ENCODE measurements around the gene BEST2. TPM values are rescaled to one million over a fixed set of nuclear protein-coding genes. Genes with fewer than 3 reads are reported as not detected.

BEST2 gene
- total RNA-seq, 1 donor from 2014 or later, result not detected

GRCh38 chr19:12782174-12782423 lies 30.5 kb downstream of the BEST2 start:
- H3K4me3 Mint-ChIP-seq, result peak overlapping the region; percentile 87
- no peaks in the 10 kb centered on the region for H3K27me3 Mint-ChIP-seq
- H3K9me3 Mint-ChIP-seq, result no peaks in the 10 kb centered on the region
- DNase-seq, result no peak
- H3K27ac Mint-ChIP-seq, result no peak overlapping the region
- intact Hi-C loops (cut with micrococcal nuclease), result loop anchor here (1.0 kb wide), 1 partner anchor 9 kb away; the partner anchor contains the start of gene JUNB
- peaks cover 29% of the 10 kb centered on the region for H3K4me1 Mint-ChIP-seq
- no peaks in the 10 kb centered on the region for H3K36me3 Mint-ChIP-seq (ENCODE audit: low read depth)

GRCh38 chr19:12782424-12783290 lies 31.1 kb downstream of the BEST2 start:
- peak; percentile 97 for DNase-seq
- Mint-ChIP-seq H3K9me3 (no peaks in the 10 kb centered on the region), H3K27ac (no peak overlapping the region), H3K27me3 (no peaks in the 10 kb centered on the region), H3K4me1 (peaks cover 25% of the 10 kb centered on the region), H3K4me3 (peak overlapping the region; percentile 87), H3K36me3 (ENCODE audit: low read depth) (no peaks in the 10 kb centered on the region)
- intact Hi-C loops (cut with micrococcal nuclease), result loop anchor here (1.0 kb wide), 1 partner anchor 9 kb away; the partner anchor contains the start of gene JUNB

GRCh38 chr19:12783291-12783848 lies 31.8 kb downstream of the BEST2 start:
- peaks cover 25% of the 10 kb centered on the region for H3K4me1 Mint-ChIP-seq
- H3K9me3 Mint-ChIP-seq, result no peaks in the 10 kb centered on the region
- no peak overlapping the region for H3K27ac Mint-ChIP-seq
- DNase-seq, result peak; percentile 85
- H3K27me3 Mint-ChIP-seq, result no peaks in the 10 kb centered on the region
- intact Hi-C loops (cut with micrococcal nuclease), result no loop called here
- H3K36me3 Mint-ChIP-seq (ENCODE audit: low read depth), result no peaks in the 10 kb centered on the region
- H3K4me3 Mint-ChIP-seq, result peak overlapping the region; percentile 78

GRCh38 chr19:12783849-12784393 lies 32.3 kb downstream of the BEST2 start:
- no peak overlapping the region for H3K27ac Mint-ChIP-seq
- intact Hi-C loops (cut with micrococcal nuclease), result no loop called here
- no peaks in the 10 kb centered on the region for H3K9me3 Mint-ChIP-seq
- peak overlapping the region; percentile 78 for H3K4me3 Mint-ChIP-seq
- no peaks in the 10 kb centered on the region for H3K27me3 Mint-ChIP-seq
- H3K36me3 Mint-ChIP-seq (ENCODE audit: low read depth), result no peaks in the 10 kb centered on the region
- DNase-seq, result peak; percentile 71
- peaks cover 24% of the 10 kb centered on the region for H3K4me1 Mint-ChIP-seq

GRCh38 chr19:12784394-12784870 lies 32.8 kb downstream of the BEST2 start:
- Mint-ChIP-seq H3K4me3 (no peak overlapping the region), H3K4me1 (peaks cover 24% of the 10 kb centered on the region), H3K27ac (no peak overlapping the region), H3K27me3 (no peaks in the 10 kb centered on the region), H3K9me3 (no peaks in the 10 kb centered on the region), H3K36me3 (ENCODE audit: low read depth) (no peaks in the 10 kb centered on the region)
- intact Hi-C loops (cut with micrococcal nuclease), result no loop called here
- DNase-seq, result peak; percentile 75

- peaks cover 21% of the 10 kb centered on the region for H3K4me1 Mint-ChIP-seq
- H3K36me3 Mint-ChIP-seq (ENCODE audit: low read depth), result no peaks in the 10 kb centered on the region
- intact Hi-C loops (cut with micrococcal nuclease), result no loop called here
- H3K27ac Mint-ChIP-seq, result no peak overlapping the region
- no peaks in the 10 kb centered on the region for H3K9me3 Mint-ChIP-seq
- no peak overlapping the region for H3K4me3 Mint-ChIP-seq
- peak; percentile 81 for DNase-seq
- H3K27me3 Mint-ChIP-seq, result no peaks in the 10 kb centered on the region
Measured at GRCh38 chr19:12784871-12785430, 33.4 kb downstream of the BEST2 start.

GRCh38 chr19:12785431-12786031 lies 33.9 kb downstream of the BEST2 start:
- Mint-ChIP-seq H3K4me3 (no peak overlapping the region), H3K27ac (no peak overlapping the region), H3K27me3 (no peaks in the 10 kb centered on the region), H3K9me3 (no peaks in the 10 kb centered on the region), H3K4me1 (peaks cover 25% of the 10 kb centered on the region), H3K36me3 (ENCODE audit: low read depth) (no peaks in the 10 kb centered on the region)
- intact Hi-C loops (cut with micrococcal nuclease), result no loop called here
- peak; percentile 71 for DNase-seq

- no peak overlapping the region for H3K4me3 Mint-ChIP-seq
- no peaks in the 10 kb centered on the region for H3K27me3 Mint-ChIP-seq
- peak; percentile 61 for DNase-seq
- no peaks in the 10 kb centered on the region for H3K36me3 Mint-ChIP-seq (ENCODE audit: low read depth)
- peaks cover 31% of the 10 kb centered on the region for H3K4me1 Mint-ChIP-seq
- intact Hi-C loops (cut with micrococcal nuclease), result no loop called here
- H3K27ac Mint-ChIP-seq, result peak overlapping the region; percentile 18
- H3K9me3 Mint-ChIP-seq, result no peaks in the 10 kb centered on the region
Measured at GRCh38 chr19:12786141-12786870, 34.7 kb downstream of the BEST2 start.

GRCh38 chr19:12786952-12787351 lies 35.4 kb downstream of the BEST2 start:
- no peaks in the 10 kb centered on the region for H3K27me3 Mint-ChIP-seq
- peaks cover 26% of the 10 kb centered on the region for H3K4me1 Mint-ChIP-seq
- no peaks in the 10 kb centered on the region for H3K9me3 Mint-ChIP-seq
- H3K4me3 Mint-ChIP-seq, result no peak overlapping the region
- intact Hi-C loops (cut with micrococcal nuclease), result no loop called here
- no peak for DNase-seq
- H3K36me3 Mint-ChIP-seq (ENCODE audit: low read depth), result peaks cover 4% of the 10 kb centered on the region
- H3K27ac Mint-ChIP-seq, result peak overlapping the region; percentile 18

GRCh38 chr19:12787458-12787857 lies 35.9 kb downstream of the BEST2 start:
- no peak for DNase-seq
- no peaks in the 10 kb centered on the region for H3K9me3 Mint-ChIP-seq
- intact Hi-C loops (cut with micrococcal nuclease), result no loop called here
- H3K4me1 Mint-ChIP-seq, result peaks cover 23% of the 10 kb centered on the region
- H3K27me3 Mint-ChIP-seq, result no peaks in the 10 kb centered on the region
- H3K36me3 Mint-ChIP-seq (ENCODE audit: low read depth), result peaks cover 9% of the 10 kb centered on the region
- no peak overlapping the region for H3K4me3 Mint-ChIP-seq
- peak overlapping the region; percentile 13 for H3K27ac Mint-ChIP-seq

- H3K27ac Mint-ChIP-seq, result peak overlapping the region; percentile 97
Measured at GRCh38 chr19:12788042-12788681, 36.6 kb downstream of the BEST2 start.

GRCh38 chr19:12788682-12789097 lies 37.1 kb downstream of the BEST2 start:
- Mint-ChIP-seq H3K36me3 (ENCODE audit: low read depth) (peaks cover 18% of the 10 kb centered on the region), H3K27me3 (no peaks in the 10 kb centered on the region), H3K4me3 (peak overlapping the region; percentile 93), H3K27ac (peak overlapping the region; percentile 97), H3K9me3 (no peaks in the 10 kb centered on the region), H3K4me1 (peaks cover 19% of the 10 kb centered on the region)
- DNase-seq, result peak; percentile 77
- intact Hi-C loops (cut with micrococcal nuclease), result no loop called here

More at GRCh38 chr19:12788042-12788681, 36.6 kb downstream of the BEST2 start:
- Mint-ChIP-seq H3K27me3 (no peaks in the 10 kb centered on the region), H3K4me3 (peak overlapping the region; percentile 93), H3K36me3 (ENCODE audit: low read depth) (peaks cover 15% of the 10 kb centered on the region), H3K9me3 (no peaks in the 10 kb centered on the region), H3K4me1 (peaks cover 23% of the 10 kb centered on the region)
- DNase-seq, result no peak
- intact Hi-C loops (cut with micrococcal nuclease), result no loop called here
